Stimulated activated naive CD8-positive, alpha-beta T cell treated with anti-CD3 and anti-CD28 coated beads, Interleukin-15, Interleukin-2, amounts not matched to agents 100 ng/mL and 50 ng/mL, for 24 hours (primary cell): ENCODE data around the gene UNKL.

Source experiments
- H3K27ac Mint-ChIP-seq: one replicate; pipeline ENCODE4 v1.8.0; 2021; ENCODE audit warnings: mild to moderate bottlenecking, mixed read lengths
- H3K27me3 Mint-ChIP-seq: one replicate; pipeline ENCODE4 v1.8.0; 2021; ENCODE audit warnings: mixed read lengths
- H3K36me3 Mint-ChIP-seq: one replicate; pipeline ENCODE4 v1.8.0; 2021; ENCODE audit warnings: low read depth, mixed read lengths
- H3K4me1 Mint-ChIP-seq: one replicate; pipeline ENCODE4 v1.8.0; 2021; ENCODE audit warnings: low read depth, mixed read lengths
- H3K4me3 Mint-ChIP-seq: one replicate; pipeline ENCODE4 v1.8.0; 2021; ENCODE audit warnings: mild to moderate bottlenecking, mixed read lengths
- H3K9me3 Mint-ChIP-seq: one replicate; pipeline ENCODE4 v1.8.0; 2021; ENCODE audit warnings: mixed read lengths

The UNKL gene

GRCh38 chr16:1371054-1371978 lies 43.2 kb downstream of the UNKL start:
- Mint-ChIP-seq H3K36me3 (peaks cover under 1% of the 10 kb centered on the region), H3K27me3 (no peaks in the 10 kb centered on the region), H3K9me3 (no peaks in the 10 kb centered on the region), H3K4me3 (no peak overlapping the region), H3K4me1 (no peaks in the 10 kb centered on the region), H3K27ac (no peak overlapping the region)

GRCh38 chr16:1367486-1368174 lies 46.9 kb downstream of the UNKL start:
- Mint-ChIP-seq H3K9me3 (no peaks in the 10 kb centered on the region), H3K4me3 (no peak overlapping the region), H3K27me3 (no peaks in the 10 kb centered on the region), H3K4me1 (peaks cover 3% of the 10 kb centered on the region), H3K36me3 (peaks cover 14% of the 10 kb centered on the region), H3K27ac (no peak overlapping the region)

- H3K4me1 Mint-ChIP-seq = peaks cover 3% of the 10 kb centered on the region
These were observed 47.7 kb downstream of the UNKL start for GRCh38 chr16:1366712-1367299.

GRCh38 chr16:1366060-1366711 lies 48.3 kb downstream of the UNKL start:
- H3K27ac Mint-ChIP-seq = peak overlapping the region; percentile 40
- H3K4me1 Mint-ChIP-seq = peaks cover 3% of the 10 kb centered on the region
- H3K4me3 Mint-ChIP-seq = no peak overlapping the region
- peaks cover 14% of the 10 kb centered on the region for H3K36me3 Mint-ChIP-seq
- H3K9me3 Mint-ChIP-seq = no peaks in the 10 kb centered on the region
- no peaks in the 10 kb centered on the region for H3K27me3 Mint-ChIP-seq

More at GRCh38 chr16:1366712-1367299, 47.7 kb downstream of the UNKL start:
- Mint-ChIP-seq H3K4me3 (no peak overlapping the region), H3K36me3 (peaks cover 14% of the 10 kb centered on the region), H3K27me3 (no peaks in the 10 kb centered on the region), H3K9me3 (no peaks in the 10 kb centered on the region), H3K27ac (no peak overlapping the region)

GRCh38 chr16:1364510-1364909 lies 50.0 kb downstream of the UNKL start:
- Mint-ChIP-seq H3K9me3 (no peaks in the 10 kb centered on the region), H3K36me3 (peaks cover 17% of the 10 kb centered on the region), H3K27ac (no peak overlapping the region), H3K27me3 (no peaks in the 10 kb centered on the region), H3K4me1 (peaks cover 3% of the 10 kb centered on the region), H3K4me3 (no peak overlapping the region)

GRCh38 chr16:1363501-1364041 lies 50.9 kb downstream of the UNKL start:
- no peaks in the 10 kb centered on the region for H3K27me3 Mint-ChIP-seq
- H3K27ac Mint-ChIP-seq = peak overlapping the region; percentile 50
- no peak overlapping the region for H3K4me3 Mint-ChIP-seq
- no peaks in the 10 kb centered on the region for H3K9me3 Mint-ChIP-seq
- peaks cover 26% of the 10 kb centered on the region for H3K36me3 Mint-ChIP-seq
- peaks cover 3% of the 10 kb centered on the region for H3K4me1 Mint-ChIP-seq

GRCh38 chr16:1362807-1363206 lies 51.7 kb downstream of the UNKL start:
- Mint-ChIP-seq H3K9me3 (no peaks in the 10 kb centered on the region), H3K36me3 (peaks cover 27% of the 10 kb centered on the region), H3K27me3 (no peaks in the 10 kb centered on the region), H3K4me1 (peaks cover 6% of the 10 kb centered on the region), H3K27ac (no peak overlapping the region), H3K4me3 (no peak overlapping the region)

GRCh38 chr16:1361685-1362360 lies 52.7 kb downstream of the UNKL start:
- Mint-ChIP-seq H3K27me3 (no peaks in the 10 kb centered on the region), H3K9me3 (no peaks in the 10 kb centered on the region), H3K27ac (no peak overlapping the region), H3K4me3 (no peak overlapping the region), H3K36me3 (peaks cover 27% of the 10 kb centered on the region), H3K4me1 (peaks cover 6% of the 10 kb centered on the region)

- H3K27ac Mint-ChIP-seq = no peak overlapping the region
These were observed 56.5 kb downstream of the UNKL start for GRCh38 chr16:1357906-1358566.

GRCh38 chr16:1356061-1356900 lies 58.2 kb downstream of the UNKL start:
- Mint-ChIP-seq H3K9me3 (no peaks in the 10 kb centered on the region), H3K4me1 (peaks cover 32% of the 10 kb centered on the region), H3K27ac (no peak overlapping the region), H3K36me3 (peaks cover 20% of the 10 kb centered on the region), H3K4me3 (no peak overlapping the region), H3K27me3 (no peaks in the 10 kb centered on the region)

More at GRCh38 chr16:1357906-1358566, 56.5 kb downstream of the UNKL start:
- peaks cover 16% of the 10 kb centered on the region for H3K36me3 Mint-ChIP-seq
- H3K27me3 Mint-ChIP-seq = no peaks in the 10 kb centered on the region
- H3K9me3 Mint-ChIP-seq = no peaks in the 10 kb centered on the region
- no peak overlapping the region for H3K4me3 Mint-ChIP-seq
- H3K4me1 Mint-ChIP-seq = peaks cover 23% of the 10 kb centered on the region

- no peaks in the 10 kb centered on the region for H3K9me3 Mint-ChIP-seq
- no peaks in the 10 kb centered on the region for H3K27me3 Mint-ChIP-seq
- H3K36me3 Mint-ChIP-seq = peaks cover 20% of the 10 kb centered on the region
- H3K27ac Mint-ChIP-seq = no peak overlapping the region
- H3K4me3 Mint-ChIP-seq = no peak overlapping the region
- H3K4me1 Mint-ChIP-seq = peaks cover 38% of the 10 kb centered on the region
These were observed 58.9 kb downstream of the UNKL start for GRCh38 chr16:1355591-1355990.

- Mint-ChIP-seq H3K27ac (no peak overlapping the region), H3K9me3 (no peaks in the 10 kb centered on the region), H3K4me3 (no peak overlapping the region), H3K36me3 (peaks cover 20% of the 10 kb centered on the region), H3K4me1 (peaks cover 44% of the 10 kb centered on the region), H3K27me3 (no peaks in the 10 kb centered on the region)
These were observed 59.5 kb downstream of the UNKL start for GRCh38 chr16:1354815-1355540.
